Anterior cingulate cortex (tissue), 58 donors: ENCODE results near the gene MYH11.
"Not testable (repeated sequence)": the region's sequence is repeated elsewhere in the genome, so short reads cannot be mapped to it uniquely, and the experiment has no call there.

Source experiments
- DNase-seq, 58 donors: peaks; one replicate each; lab custom pipeline; 2025; lab: John Stamatoyannopoulos, UW

The MYH11 gene

GRCh38 chr16:15727697-15728096 is 129.1 kb downstream of the MYH11 start:
- not testable (repeated sequence) for DNase-seq

GRCh38 chr16:15726715-15727114 is 130.1 kb downstream of the MYH11 start:
- DNase-seq, result no peak

GRCh38 chr16:15725641-15726240 is 131.1 kb downstream of the MYH11 start:
- no peak for DNase-seq

GRCh38 chr16:15723808-15724207 is 133.0 kb downstream of the MYH11 start:
- DNase-seq, result no peak

GRCh38 chr16:15721018-15721417 is 135.8 kb downstream of the MYH11 start:
- no peak for DNase-seq

- no peak for DNase-seq
These were observed 140.0 kb downstream of the MYH11 start for GRCh38 chr16:15716694-15717447.

GRCh38 chr16:15715221-15715620 is 141.6 kb downstream of the MYH11 start:
- DNase-seq, result no peak

GRCh38 chr16:15714393-15715172 is 142.2 kb downstream of the MYH11 start:
- DNase-seq, result no peak

- DNase-seq, result no peak
These were observed 147.8 kb downstream of the MYH11 start for GRCh38 chr16:15708997-15709396.

- DNase-seq, result no peak
These were observed 148.7 kb downstream of the MYH11 start for GRCh38 chr16:15708096-15708495.

- no peak for DNase-seq
These were observed 149.5 kb downstream of the MYH11 start for GRCh38 chr16:15707332-15707731.

- peak in 3 of 58 donors; percentile 0 to 6 (median 2) for DNase-seq
These were observed 151.7 kb downstream of the MYH11 start for GRCh38 chr16:15705064-15705565.

GRCh38 chr16:15704545-15704987 is 152.3 kb downstream of the MYH11 start:
- DNase-seq, result peak in 53 of 58 donors; percentile 1 to 86 (median 50)

- DNase-seq, result no peak
These were observed 153.6 kb downstream of the MYH11 start for GRCh38 chr16:15703029-15703736.

- no peak for DNase-seq
These were observed 154.6 kb downstream of the MYH11 start for GRCh38 chr16:15701975-15702970.

- DNase-seq, result no peak
These were observed 155.5 kb downstream of the MYH11 start for GRCh38 chr16:15701367-15701766.

GRCh38 chr16:15699819-15700218 is 157.0 kb downstream of the MYH11 start:
- DNase-seq, result no peak

- DNase-seq, result no peak
These were observed 162.3 kb downstream of the MYH11 start for GRCh38 chr16:15694499-15694898.

GRCh38 chr16:15692508-15692907 is 164.3 kb downstream of the MYH11 start:
- not testable (repeated sequence) for DNase-seq
